Thoracic aorta (tissue), 2 donors: ENCODE measurements around the gene SSBP3. TPM values are rescaled to one million over a fixed set of nuclear protein-coding genes. Genes with fewer than 3 reads are reported as not detected.
"Not testable (repeated sequence)": the region's sequence is repeated elsewhere in the genome, so short reads cannot be mapped to it uniquely, and the experiment has no call there.

Experiments
- ATAC-seq: fragments of 150-250 bp; one replicate; pipeline ENCODE4 v1.8.0; 2017; ENCODE audit warnings: low read depth; ENCODE audit not compliant: insufficient number of reproducible peaks, low FRiP score
- DNase-seq: peaks from one replicate; pipeline ENCODE4 v3.0.0-alpha.2; 2020; ENCODE audit warnings: low spot score
- H3K27ac ChIP-seq, 2 donors: fragments of 200-600 bp; sonication (generic); 1 replicate in 1 of 2; 2 replicates in 1 of 2; pipeline ENCODE4 v1.5.1; 2016; ENCODE audit warnings: mild to moderate bottlenecking in 2 of 2, moderate library complexity in 2 of 2
- H3K27me3 ChIP-seq: fragments of 200-600 bp; sonication (generic); replicated peaks from 2 replicates; pipeline ENCODE4 v1.6.0; 2016; ENCODE audit warnings: mild to moderate bottlenecking; ENCODE audit not compliant: insufficient read depth
- H3K36me3 ChIP-seq: fragments of 200-600 bp; sonication (generic); one replicate; pipeline ENCODE4 v1.5.1; 2016
- H3K4me1 ChIP-seq, 2 donors: fragments of 200-600 bp; sonication (generic); 1 replicate in 1 of 2; 2 replicates in 1 of 2; pipeline versions ENCODE4 v1.5.1 to v1.6.0; 2016; ENCODE audit warnings: low read depth in 2 of 2, mild to moderate bottlenecking in 1 of 2; ENCODE audit not compliant: control insufficient read depth in 1 of 2
- H3K4me3 ChIP-seq: fragments of 200-600 bp; sonication (generic); 2 replicates; pipeline ENCODE4 v1.5.1; 2016; ENCODE audit warnings: mild to moderate bottlenecking
- H3K9me3 ChIP-seq: fragments of 200-600 bp; sonication (generic); 2 replicates; pipeline ENCODE4 v1.5.1; 2016
- CTCF ChIP-seq: fragments of 200-600 bp; sonication (generic); IDR thresholded peaks from one replicate; pipeline ENCODE4 v1.5.1; 2019; ENCODE audit warnings: antibody characterized with exemption
- total RNA-seq, 2 donors: library from RNA; depleted of rRNA; stranded (reverse); fragments of >200 nt; gene quantifications; one replicate each; pipeline versions ENCODE4 v1.1.0 to v1.2.3, GENCODE V29; 2016

Gene SSBP3
- total RNA-seq, 2 donors from 2014 or later: 33.4 to 87.1 TPM

- DNase-seq: no peak
- Histone ChIP-seq H3K27me3 (no peaks in the 10 kb centered on the region), H3K4me1 (peaks cover 12 to 21% of the 10 kb centered on the region in 2 donors), H3K36me3 (peaks cover 44% of the 10 kb centered on the region), H3K9me3 (no peaks in the 10 kb centered on the region), H3K27ac (peak overlapping the region; percentile 40 to 62), H3K4me3 (no peak overlapping the region)
- TF ChIP-seq CTCF: no peak
- no peak for ATAC-seq
These were observed 187.1 kb downstream of the SSBP3 start for GRCh38 chr1:54218883-54219687.

- Histone ChIP-seq H3K36me3 (peaks cover 78% of the 10 kb centered on the region), H3K27me3 (no peaks in the 10 kb centered on the region)
- TF ChIP-seq CTCF: no peak
These were observed 190.7 kb downstream of the SSBP3 start for GRCh38 chr1:54215523-54215922.

GRCh38 chr1:54212872-54213271, 193.3 kb downstream of the SSBP3 start:
- no peak for TF ChIP-seq CTCF
- H3K27ac ChIP-seq: no peak overlapping the region
- DNase-seq (no peak), ATAC-seq (no peak)
- H3K4me3 ChIP-seq: no peak overlapping the region
- H3K4me1 ChIP-seq: no peaks in the 10 kb centered on the region
- no peaks in the 10 kb centered on the region for H3K9me3 ChIP-seq
- H3K27me3 ChIP-seq: no peaks in the 10 kb centered on the region
- H3K36me3 ChIP-seq: peaks cover 91% of the 10 kb centered on the region

More at GRCh38 chr1:54215523-54215922, 190.7 kb downstream of the SSBP3 start:
- Histone ChIP-seq H3K4me1 (peaks cover 7 to 17% of the 10 kb centered on the region in 2 donors), H3K4me3 (no peak overlapping the region), H3K27ac (no peak overlapping the region), H3K9me3 (no peaks in the 10 kb centered on the region)
- no peak for DNase-seq
- no peak for ATAC-seq

- not testable (repeated sequence) for H3K9me3 ChIP-seq, H3K27me3 ChIP-seq, H3K4me1 ChIP-seq, ATAC-seq, H3K4me3 ChIP-seq, DNase-seq, H3K27ac ChIP-seq
- H3K36me3 ChIP-seq: peaks cover 61% of the 10 kb centered on the region
These were observed 198.3 kb downstream of the SSBP3 start for GRCh38 chr1:54207896-54208295.

GRCh38 chr1:54207287-54207686, 198.9 kb downstream of the SSBP3 start:
- DNase-seq: no peak
- H3K4me1 ChIP-seq: no peaks in the 10 kb centered on the region
- no peak for ATAC-seq
- peaks cover 55% of the 10 kb centered on the region for H3K36me3 ChIP-seq
- no peak overlapping the region for H3K27ac ChIP-seq
- H3K4me3 ChIP-seq: no peak overlapping the region
- no peaks in the 10 kb centered on the region for H3K27me3 ChIP-seq
- TF ChIP-seq CTCF: no peak
- H3K9me3 ChIP-seq: no peaks in the 10 kb centered on the region
